Stimulated activated CD8-positive, alpha-beta memory T cell treated with anti-CD3 and anti-CD28 coated beads, Interleukin-7, amount 100 ng/mL, for 4 hours (primary cell): Measurements from ENCODE around the gene PAGR1.

Experiments used
- DNase-seq, 2 donors: peaks; one replicate each; pipeline ENCODE4 v3.0.0-alpha.2; 2020; ENCODE audit warnings: low read depth in 2 of 2

The PAGR1 gene

DNA sequence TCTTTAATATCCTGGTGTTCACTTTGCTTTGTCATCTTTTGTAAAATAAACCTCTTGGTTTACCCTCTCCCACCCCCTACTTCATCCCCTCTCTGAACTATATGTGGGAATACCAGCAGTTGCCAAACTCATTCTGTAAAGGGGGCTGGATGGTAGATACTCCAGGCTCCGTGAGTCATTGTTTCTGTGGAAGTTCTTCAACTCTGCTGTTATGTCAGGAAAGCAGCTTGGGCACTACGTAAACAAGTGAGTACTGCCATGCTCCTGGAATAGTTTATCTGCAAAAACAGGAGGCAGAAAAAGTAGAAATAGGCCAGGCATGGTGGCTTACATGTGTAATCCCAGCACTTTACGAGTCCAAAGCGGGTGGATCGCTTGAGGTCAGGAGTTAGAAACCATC is 21.9 kb downstream of the PAGR1 start:
- DNase-seq, result no peak

DNA sequence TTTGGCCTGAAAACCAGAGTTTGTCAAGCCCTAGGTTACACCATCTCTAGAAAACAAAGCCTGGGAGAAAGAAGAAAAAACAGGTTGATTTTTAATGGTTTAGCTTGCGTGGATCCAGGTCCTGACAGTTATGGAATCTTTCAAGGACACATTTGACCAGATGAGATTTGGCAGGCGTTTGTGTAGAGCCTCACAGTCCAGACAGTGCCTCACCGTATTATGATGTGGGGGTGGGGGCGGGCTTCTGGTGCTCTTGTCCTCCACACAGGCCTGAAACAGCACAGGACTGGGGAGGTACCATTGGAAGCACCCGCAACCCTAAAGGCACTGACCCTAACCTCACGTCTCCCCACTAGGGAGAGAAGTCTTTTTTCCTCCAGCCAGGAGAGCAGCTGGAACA is 23.9 kb downstream of the PAGR1 start:
- no peak for DNase-seq

DNA sequence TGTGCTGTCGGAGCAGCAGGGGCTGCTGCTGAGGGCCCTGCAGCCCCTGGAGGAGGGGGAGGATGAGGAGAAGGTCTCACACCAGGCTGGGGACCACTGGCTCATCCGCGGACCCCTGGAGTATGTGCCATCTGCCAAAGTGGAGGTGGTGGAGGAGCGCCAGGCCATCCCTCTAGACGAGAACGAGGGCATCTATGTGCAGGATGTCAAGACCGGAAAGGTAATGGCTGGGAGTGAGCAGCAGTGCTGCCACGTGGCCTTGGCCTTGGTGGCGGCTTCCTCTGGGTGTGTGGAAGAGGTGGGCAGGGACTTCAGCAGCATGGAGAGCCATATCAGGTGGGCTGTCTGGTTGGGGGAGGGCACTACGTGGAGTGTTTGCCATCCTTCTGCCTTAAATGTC is 24.3 kb downstream of the PAGR1 start:
- DNase-seq, result no peak

DNA sequence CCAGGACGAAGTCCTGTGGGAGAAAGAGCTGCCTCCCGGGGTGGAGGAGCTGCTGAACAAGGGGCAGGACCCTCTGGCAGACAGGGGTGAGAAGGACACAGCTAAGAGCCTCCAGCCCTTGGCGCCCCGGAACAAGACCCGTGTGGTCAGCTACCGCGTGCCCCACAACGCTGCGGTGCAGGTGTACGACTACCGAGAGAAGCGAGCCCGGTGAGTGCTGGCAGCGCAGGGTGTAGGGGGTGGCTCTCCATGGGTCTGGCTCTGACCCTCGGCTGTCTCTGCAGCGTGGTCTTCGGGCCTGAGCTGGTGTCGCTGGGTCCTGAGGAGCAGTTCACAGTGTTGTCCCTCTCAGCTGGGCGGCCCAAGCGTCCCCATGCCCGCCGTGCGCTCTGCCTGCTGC is 25.7 kb downstream of the PAGR1 start:
- DNase-seq, result no peak

DNA sequence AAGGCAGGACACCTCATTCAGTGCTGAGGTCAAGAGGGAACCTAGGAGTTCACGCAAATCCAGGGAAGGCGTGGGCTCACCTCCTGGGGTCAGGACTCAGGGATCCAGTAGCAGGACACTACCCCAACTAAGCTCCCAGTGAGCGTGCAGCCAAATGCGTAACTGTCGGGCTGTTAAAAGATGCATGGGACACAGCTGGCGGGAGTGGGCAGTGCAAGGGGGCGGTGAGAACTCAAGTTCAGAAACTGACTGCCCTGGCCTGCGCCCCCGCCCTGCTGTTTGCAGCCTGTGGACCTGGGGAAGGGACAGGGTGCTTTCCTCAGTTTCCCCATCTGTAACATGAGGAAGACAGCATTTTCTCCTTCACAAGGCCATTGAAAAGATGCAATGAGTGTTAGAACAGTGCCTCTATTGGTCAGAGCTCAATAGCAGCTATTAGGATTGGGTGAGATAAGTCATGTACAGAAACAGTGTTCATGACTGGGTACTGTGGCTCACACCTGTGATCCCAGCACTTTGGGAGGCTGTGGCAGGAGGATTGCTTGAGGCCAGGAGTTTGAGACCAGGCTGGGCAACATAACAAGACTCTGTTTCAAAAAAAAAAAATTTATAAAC is 26.9 kb downstream of the PAGR1 start:
- no peak for DNase-seq

DNA sequence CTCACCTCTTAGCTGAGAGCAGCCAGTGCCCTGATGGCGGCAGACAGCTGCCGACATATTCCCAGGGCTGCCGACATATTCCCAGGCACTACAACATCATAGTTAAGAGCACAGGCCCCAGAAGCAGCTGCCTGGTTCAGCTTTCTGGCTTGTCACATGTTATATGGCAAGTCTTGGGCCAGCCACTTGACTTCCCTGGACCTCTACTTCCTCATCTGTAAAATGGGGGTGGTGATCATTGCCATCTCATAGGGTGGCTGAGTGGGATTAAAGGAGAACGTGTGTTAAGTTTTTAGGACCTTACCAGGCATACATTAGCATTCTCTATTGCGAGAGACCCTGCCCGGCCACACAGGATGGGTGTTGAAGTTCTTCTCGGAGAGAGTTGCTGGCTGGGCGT is 28.0 kb downstream of the PAGR1 start:
- no peak for DNase-seq

DNA sequence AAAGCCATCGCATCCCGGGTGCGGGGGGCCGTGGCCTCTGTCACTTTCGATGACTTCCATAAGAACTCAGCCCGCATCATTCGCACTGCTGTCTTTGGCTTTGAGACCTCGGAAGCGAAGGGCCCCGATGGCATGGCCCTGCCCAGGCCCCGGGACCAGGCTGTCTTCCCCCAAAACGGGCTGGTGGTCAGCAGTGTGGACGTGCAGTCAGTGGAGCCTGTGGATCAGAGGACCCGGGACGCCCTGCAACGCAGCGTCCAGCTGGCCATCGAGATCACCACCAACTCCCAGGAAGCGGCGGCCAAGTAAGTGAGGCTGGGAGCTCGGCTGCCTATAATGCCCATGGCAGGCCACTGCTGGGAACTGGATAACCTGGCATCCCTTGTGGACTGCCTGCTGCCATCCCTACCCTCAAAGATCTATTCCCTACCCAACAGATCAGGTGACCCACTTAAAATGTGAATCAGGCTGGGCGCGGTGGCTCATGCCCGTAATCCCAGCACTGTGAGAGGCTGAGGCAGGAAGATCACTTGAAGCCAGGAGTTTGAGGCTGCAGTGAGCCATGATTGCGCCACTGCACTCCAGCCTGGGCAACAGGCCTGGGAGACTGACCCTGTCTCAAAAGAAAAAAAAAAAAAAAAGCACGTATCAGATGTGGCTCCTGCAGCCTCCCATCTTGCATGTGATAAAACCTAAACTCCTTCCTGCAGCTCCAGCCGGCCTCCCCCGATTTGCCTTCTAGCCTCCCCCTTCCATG is 28.8 kb downstream of the PAGR1 start:
- no peak for DNase-seq

DNA sequence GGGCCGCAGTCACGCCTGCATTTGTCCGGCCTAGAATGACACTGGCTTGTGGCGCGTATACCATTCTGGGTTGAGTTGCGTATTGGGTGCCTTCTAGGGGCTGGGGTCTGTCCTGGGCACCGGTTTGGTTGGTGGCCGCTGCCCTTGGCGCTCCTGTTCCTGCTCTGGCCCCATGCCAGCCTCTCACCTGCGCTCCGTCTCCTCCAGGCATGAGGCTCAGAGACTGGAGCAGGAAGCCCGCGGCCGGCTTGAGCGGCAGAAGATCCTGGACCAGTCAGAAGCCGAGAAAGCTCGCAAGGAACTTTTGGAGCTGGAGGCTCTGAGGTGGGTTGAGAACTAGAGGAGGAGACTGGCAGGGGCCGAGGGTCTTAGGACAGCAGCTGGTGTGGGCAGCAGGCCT is 29.7 kb downstream of the PAGR1 start:
- no peak for DNase-seq

DNA sequence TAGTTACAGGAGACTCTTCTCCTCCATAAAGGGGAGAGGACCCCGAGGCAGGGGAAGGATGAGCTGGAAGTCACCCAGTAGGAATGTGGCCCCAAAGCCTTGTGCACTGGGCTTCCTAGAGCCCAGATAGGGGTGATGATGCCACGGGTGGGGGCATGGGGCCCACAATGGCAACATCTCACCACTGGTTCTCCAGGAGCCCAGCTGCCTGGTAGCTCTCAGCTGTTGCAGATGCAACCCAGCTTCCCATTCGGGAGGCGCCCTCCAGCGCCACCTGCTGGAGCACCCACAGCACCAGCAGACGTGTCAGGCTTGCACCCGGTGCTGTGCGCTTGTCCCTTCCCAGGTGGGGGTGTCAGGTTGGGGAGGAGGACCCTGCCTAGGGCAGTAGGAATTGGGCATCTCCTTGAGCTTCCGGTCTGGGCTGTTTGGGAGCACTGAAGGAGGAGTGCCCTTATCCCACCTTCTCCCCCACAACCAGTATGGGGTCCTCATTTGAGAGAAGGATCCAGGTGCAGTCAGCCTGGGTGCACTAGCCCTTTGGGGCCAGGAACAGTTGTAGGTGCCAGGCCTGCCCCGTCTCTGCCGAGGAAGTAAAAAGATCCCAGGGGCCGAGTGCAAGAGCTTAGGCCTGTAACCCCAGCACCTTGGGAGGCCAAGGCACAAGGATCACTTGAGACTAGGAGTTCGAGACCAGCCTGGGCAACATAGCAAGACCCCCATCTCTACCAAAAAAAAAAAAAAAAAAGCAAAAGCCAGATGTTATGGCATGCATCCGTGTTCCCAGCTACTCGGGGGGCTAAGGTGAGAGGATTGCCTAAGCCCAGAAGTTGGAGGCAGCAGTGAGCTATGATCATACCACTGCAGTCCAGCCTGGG is 32.7 kb downstream of the PAGR1 start:
- peak; percentile 61 to 70 for DNase-seq

DNA sequence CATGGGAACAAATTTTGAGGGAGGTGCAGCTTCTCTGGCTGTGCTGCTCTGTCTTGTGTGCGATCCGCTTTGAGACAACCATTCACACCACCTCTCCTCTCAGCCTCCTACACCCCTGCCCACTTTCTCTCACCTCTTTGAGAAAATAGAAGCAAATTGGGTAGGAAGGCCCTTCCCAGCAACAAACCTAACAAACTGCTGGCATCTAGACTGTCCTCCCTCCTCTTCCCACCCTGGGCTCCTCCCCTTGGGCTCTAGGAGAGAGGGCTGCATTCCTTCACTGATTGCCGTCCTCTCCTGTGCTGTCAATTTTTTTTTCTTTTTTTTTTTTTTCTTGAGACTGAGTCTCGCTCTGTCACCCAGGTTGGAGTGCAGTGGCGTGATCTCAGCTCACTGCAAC is 33.6 kb downstream of the PAGR1 start:
- DNase-seq, result no peak

DNA sequence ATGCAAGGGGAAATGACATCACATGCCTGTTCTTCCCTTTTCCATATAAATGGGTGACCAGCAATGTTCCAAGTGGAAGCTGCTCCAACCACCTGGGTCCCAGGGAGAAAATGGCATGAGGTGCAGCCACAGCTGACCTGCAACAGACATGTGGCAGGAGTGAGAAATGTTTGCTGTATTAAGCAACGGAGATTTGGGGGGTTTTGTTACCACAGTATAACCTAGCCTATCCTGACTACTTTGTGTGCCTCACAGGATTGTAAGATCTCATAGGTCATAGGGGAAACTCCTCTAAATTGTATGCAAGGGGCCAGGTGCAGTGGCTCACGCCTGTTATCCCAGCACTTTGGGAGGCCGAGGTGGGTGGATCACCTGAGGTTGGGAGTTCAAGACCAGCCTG is 35.0 kb downstream of the PAGR1 start:
- no peak for DNase-seq

DNA sequence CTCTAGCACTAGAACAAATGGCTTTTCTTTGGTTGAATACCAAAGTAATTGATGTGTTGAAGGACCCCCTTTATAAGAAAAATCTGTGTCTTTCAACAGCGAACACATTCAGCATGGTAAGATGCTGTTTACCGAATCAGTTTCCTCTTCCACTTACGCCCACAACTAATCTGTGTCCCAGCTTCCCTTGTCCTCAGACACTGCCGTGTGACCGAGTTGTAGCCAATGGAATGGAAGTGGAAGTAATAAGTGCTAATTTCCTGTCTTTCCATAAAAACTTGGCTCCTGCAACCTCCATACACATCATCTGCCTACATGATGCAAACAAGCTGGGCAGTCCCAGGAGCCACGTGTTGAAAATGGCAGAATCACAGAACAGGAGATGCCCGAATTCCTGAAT is 36.7 kb downstream of the PAGR1 start:
- no peak for DNase-seq

DNA sequence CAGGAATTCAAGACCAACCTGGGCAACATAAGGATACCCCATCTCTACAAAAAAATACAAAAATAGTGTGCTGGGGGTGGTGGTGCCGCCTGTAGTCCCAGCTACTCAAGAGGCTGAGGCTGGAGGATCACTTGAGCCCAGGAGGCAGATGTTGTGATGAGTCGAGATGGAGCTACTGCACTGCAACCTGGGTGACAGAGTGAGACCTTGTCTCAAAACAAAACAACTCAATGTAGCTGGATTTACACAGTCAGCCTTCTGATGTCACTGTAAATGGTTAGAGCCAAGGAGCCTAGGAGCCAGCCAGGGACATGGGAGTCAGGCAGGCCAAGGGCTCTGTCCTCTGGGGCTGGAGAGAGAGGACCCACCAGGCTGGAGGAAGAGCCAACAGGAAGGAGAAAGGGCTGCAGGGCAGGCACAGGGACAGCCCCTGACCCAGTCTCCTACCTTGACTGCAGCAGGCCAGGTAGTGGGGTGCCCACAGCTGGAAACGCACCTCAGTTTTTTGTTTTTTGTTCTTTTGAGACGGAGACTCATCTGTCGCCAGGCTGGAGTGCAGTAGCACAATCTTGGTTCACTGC is 38.7 kb downstream of the PAGR1 start:
- DNase-seq, result no peak

DNA sequence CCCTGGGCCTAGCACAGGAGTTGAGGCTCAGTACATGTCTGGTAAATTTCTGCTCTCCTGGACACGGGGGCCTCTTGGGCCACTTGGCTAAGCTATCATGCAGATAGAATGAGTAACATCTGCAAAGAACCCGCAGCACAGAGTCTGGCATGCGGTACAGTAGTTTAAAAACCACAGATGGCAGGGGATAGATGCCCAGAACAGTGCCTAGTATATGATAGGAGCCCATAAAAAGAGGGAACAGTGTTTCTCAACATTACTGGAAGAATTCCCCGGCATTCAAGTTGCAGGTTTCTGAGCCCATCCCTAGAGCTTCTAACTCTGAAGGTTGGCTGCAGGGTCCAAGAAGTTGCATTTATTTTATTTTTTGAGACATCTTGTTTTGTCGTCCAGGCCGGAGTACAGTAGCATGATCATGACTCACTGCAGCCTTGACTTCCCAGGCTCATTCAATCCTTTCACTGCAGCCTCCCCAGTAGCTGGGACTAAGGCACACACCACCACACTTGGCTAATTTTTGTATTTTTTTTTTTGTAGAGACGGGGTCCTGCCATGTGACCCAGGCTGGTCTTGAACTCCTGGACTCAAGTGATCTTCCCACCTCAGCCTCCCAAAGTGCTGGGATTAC is 41.3 kb downstream of the PAGR1 start:
- no peak for DNase-seq

DNA sequence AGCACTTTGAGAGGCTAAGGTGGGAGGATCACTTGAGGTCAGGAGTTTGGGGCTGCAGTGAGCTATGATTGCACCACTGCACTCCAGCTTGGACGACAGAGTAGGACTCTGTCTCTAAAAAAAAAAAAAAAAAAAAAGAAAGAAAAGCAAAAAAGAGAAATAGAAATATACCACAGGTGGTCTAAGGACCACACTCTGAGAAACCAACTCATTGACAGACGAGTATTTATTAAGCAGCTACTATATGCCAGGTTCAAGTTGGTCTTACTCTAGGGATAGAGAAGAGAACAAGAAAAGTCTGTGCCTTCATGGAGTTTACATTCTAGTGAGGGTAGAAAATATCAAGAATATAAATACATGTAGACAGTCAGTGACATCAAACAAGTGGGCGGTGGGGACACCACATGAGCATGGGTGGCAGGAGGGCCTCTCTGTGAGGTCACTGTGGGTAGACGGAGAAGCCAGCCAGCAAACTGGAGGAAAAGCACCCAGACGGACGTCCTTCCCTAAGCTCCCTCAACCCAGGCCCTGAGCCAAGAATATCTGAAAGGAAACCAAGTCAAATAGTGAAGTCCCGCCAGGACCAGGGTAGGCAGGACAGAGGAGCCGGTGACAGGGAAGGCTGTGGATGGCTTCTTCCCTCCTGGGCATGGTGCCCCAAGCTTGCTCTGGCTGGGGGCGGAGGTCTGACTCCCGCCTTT is 42.3 kb downstream of the PAGR1 start:
- no peak for DNase-seq

DNA sequence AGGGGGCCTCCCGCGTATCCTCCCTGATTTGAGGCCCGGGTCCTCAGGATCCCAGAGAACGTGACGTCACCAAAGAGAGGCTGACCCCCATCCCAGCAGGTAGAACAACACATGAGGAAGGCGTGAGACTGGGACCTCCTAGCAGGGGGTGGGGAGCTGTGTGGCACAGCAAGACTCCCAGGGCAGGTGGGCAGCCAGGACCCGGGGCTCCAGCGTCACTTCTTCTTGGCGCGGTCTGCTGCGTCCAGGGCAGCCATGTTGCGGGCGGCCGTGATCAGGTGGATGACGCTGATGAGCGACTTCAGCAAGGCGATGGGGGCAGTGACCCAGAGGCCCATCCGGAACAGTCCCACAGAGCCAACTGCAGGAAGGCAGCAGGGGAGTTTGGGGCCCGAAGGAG is 43.0 kb downstream of the PAGR1 start:
- no peak for DNase-seq

DNA sequence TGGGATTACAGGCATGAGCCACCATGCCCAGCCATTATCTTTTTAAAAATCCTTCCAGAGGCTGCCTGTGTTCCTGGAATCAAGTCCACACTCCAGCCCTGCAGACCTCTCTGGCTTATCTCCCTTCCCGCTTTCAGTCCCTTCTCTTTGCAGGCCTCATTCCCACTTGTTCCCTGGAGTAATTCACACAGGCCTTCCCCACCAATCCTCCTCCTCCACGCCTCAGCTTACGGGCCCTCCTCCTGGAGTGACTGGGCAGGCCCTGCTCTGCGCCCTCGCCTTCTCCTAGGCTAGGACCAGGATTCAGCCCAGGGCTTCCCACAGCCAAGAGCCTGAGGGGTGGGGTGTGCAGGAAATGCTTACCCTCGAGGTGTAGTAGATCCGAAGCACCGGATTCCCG is 44.3 kb downstream of the PAGR1 start:
- DNase-seq, result no peak

DNA sequence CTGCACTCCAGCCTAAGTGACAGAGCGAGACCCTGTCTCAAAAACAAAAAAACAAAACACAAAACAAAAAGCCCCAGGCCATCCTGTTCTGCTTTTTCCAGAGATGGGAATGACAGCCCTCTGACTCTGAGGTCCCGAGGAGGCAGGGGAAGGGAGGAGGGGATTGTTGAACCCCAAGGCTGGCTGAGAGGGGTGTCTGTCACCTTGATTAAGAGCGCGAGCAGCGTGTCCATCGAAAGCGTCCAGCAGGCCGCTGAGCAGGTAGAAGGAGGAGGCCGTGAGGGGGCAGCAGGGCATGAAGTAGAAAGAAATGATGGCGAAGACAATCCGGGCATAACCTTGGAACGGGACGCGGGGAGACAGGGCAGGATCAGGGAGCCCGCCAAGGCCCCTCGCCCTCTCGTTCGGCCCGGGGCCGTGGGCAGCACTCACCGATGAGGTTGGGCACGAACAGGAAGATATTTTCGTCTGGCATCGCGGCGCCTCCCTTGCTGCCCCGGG is 46.5 kb downstream of the PAGR1 start:
- DNase-seq, result no peak

DNA sequence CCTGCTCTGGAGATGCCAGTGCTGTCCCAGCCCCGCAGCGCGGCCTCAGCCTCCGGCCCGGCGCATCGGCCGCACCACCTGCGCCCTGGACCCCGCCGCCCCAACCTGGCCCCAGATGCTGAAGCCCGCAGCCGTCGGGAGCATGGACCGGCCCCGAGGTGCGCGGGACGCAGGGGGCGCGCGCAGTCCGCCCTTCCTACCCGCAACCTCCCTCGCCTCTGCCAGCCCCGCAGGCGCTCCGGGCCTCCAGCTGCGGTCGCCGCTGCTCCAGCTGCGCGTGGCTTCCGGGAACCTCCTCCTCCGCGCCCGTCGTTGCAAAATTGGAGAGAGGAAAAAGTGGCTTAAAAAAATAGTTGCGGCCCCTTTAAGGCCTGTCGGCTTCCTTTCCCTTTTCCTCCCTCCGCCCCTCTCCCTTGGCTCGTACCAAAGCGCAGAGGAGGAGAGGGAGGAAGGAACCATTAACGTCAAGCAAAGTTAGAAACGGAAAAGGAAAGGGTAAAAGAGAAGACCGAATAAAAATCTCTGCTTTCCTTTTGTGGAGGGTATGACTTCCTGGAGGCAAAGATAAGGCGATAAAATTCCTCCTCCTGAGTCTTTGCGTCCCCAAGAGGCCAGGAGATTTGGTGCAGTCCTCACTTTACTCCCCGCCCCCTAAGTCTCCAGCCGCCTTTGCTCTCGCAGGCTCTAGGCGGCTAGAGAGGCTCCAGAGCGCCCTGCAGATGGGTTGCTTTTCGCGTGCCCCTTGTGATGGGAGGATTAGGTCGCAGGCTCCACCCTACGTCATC is 47.1 kb downstream of the PAGR1 start, which contains the start of gene CDIPT:
Gene CDIPT, minus strand, starts transcription at position 343 of the 785 bp plus-strand sequence. CDS start 369 bp downstream, outside the sequence.
- peak; percentile 87 to 88 for DNase-seq

DNA sequence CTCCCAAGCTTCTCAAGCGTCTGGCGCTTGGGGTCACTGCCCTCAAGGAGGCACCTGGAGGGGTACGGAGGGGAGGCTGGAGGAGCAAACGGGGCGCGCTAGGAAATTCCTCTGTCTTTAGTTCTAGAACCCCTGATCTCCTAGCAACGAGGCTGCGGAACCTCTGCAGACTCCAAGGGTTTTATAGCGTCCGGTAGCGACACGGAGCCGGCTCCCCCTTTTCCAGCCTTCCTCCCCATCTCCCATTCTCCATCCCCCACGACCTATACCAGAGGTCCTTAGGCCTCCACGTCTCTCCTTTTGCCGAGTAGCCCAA is 47.7 kb downstream of the PAGR1 start:
- no peak for DNase-seq
